Spinal cord (tissue), 10 donors: ENCODE data around the gene STAP2. TPM values are rescaled to one million over a fixed set of nuclear protein-coding genes. Genes with fewer than 3 reads are reported as not detected.

ENCODE experiments used
- DNase-seq, 6 donors: peaks; one replicate each; pipeline versions ENCODE4 v3.0.0 to v3.0.0-alpha.2; 2013 to 2015; ENCODE audit warnings: low spot score in 6 of 6, low read depth in 4 of 6
- H3K27ac ChIP-seq: one replicate; pipeline ENCODE4 v1.5.1; 2013; ENCODE audit warnings: low read depth, low read length, control low read depth
- H3K27me3 ChIP-seq: one replicate; pipeline ENCODE4 v1.6.1; 2013; ENCODE audit warnings: low read length; ENCODE audit not compliant: control insufficient read depth, insufficient read depth
- H3K36me3 ChIP-seq: one replicate; pipeline ENCODE4 v1.6.1; 2013; ENCODE audit warnings: low read length; ENCODE audit not compliant: control insufficient read depth, insufficient read depth
- H3K4me1 ChIP-seq: one replicate; pipeline ENCODE4 v1.6.1; 2013; ENCODE audit warnings: low read length; ENCODE audit not compliant: control insufficient read depth, insufficient read depth
- H3K4me3 ChIP-seq: one replicate; pipeline ENCODE4 v1.5.1; 2013; ENCODE audit warnings: low read depth, low read length, control low read depth
- H3K9me3 ChIP-seq: one replicate; pipeline ENCODE4 v1.6.1; 2013; ENCODE audit warnings: low read length; ENCODE audit not compliant: control insufficient read depth, insufficient read depth
- WGBS: methylation state at CpG from one replicate; pipeline ENCODE4 v1.1.5; 2013; ENCODE audit warnings: missing lambda C conversion rate; ENCODE audit not compliant: insufficient coverage; 5-methylcytosine and 5-hydroxymethylcytosine counted together
- polyA plus RNA-seq, 2 donors: library from polyadenylated mRNA; unstranded; fragments of 120-200 nt; gene quantifications; one replicate each; pipeline ENCODE4 v1.2.1, GENCODE V29; 2013; ENCODE audit not compliant: insufficient read length in 2 of 2
- total RNA-seq, 2 donors: library from RNA; depleted of rRNA in 1 of 2; stranded (reverse); fragments of 120-200 nt in 1 of 2; fragments of >200 nt in 1 of 2; gene quantifications; one replicate each; pipeline versions ENCODE4 v1.2.3 to v1.2.4, GENCODE V29; 2013 to 2014
- donor health status: healthy.

Gene STAP2
- total and polyA plus RNA-seq, 4 donors: 3.2 to 21.9 (median 6.9) TPM

GRCh38 chr19:4328243-4328990 is 10.2 kb downstream of the STAP2 start:
- peak overlapping the region; percentile 16 for H3K27ac ChIP-seq
- H3K36me3 ChIP-seq: peaks cover 13% of the 10 kb centered on the region
- peaks cover 29% of the 10 kb centered on the region for H3K4me1 ChIP-seq
- DNase-seq: peak; percentile 87 to 99 (median 95)
- peak overlapping the region; percentile 74 for H3K4me3 ChIP-seq
- no peaks in the 10 kb centered on the region for H3K9me3 ChIP-seq
- peaks cover 6% of the 10 kb centered on the region for H3K27me3 ChIP-seq
- 0% methylated on average over 41 of the region's 49 CpGs for WGBS

GRCh38 chr19:4327877-4328242 is 10.8 kb downstream of the STAP2 start:
- Histone ChIP-seq H3K27ac (peak overlapping the region; percentile 16), H3K27me3 (peaks cover 6% of the 10 kb centered on the region), H3K4me3 (peak overlapping the region; percentile 28), H3K9me3 (no peaks in the 10 kb centered on the region), H3K36me3 (peaks cover 18% of the 10 kb centered on the region), H3K4me1 (peaks cover 29% of the 10 kb centered on the region)
- no peak for DNase-seq
- 3% methylated on average over 12 of the region's 13 CpGs for WGBS

GRCh38 chr19:4327252-4327876 is 11.3 kb downstream of the STAP2 start:
- Histone ChIP-seq H3K27me3 (peaks cover 6% of the 10 kb centered on the region), H3K36me3 (peaks cover 23% of the 10 kb centered on the region), H3K4me3 (peak overlapping the region; percentile 28), H3K27ac (no peak overlapping the region), H3K4me1 (peaks cover 29% of the 10 kb centered on the region), H3K9me3 (no peaks in the 10 kb centered on the region)
- WGBS: under 1% methylated on average over 28 of the region's 30 CpGs
- DNase-seq: peak in 2 of 6 donors; percentile 71 to 82

GRCh38 chr19:4326837-4327251 is 11.8 kb downstream of the STAP2 start:
- no peaks in the 10 kb centered on the region for H3K9me3 ChIP-seq
- peaks cover 23% of the 10 kb centered on the region for H3K36me3 ChIP-seq
- no peak for DNase-seq
- no peak overlapping the region for H3K27ac ChIP-seq
- 2% methylated on average over 31 of the region's 33 CpGs for WGBS
- H3K4me1 ChIP-seq: peaks cover 29% of the 10 kb centered on the region
- peak overlapping the region; percentile 23 for H3K4me3 ChIP-seq
- H3K27me3 ChIP-seq: peaks cover 6% of the 10 kb centered on the region

- WGBS: 41% methylated on average over 13 of the region's 13 CpGs
- H3K4me1 ChIP-seq: peaks cover 29% of the 10 kb centered on the region
- no peak overlapping the region for H3K27ac ChIP-seq
- H3K4me3 ChIP-seq: no peak overlapping the region
- H3K36me3 ChIP-seq: peaks cover 25% of the 10 kb centered on the region
- DNase-seq: no peak
- H3K27me3 ChIP-seq: peaks cover 6% of the 10 kb centered on the region
- no peaks in the 10 kb centered on the region for H3K9me3 ChIP-seq
Measured at GRCh38 chr19:4326215-4326836, 12.3 kb downstream of the STAP2 start.

- H3K27ac ChIP-seq: no peak overlapping the region
- WGBS: 97% methylated on average over 5 of the region's 12 CpGs
- H3K27me3 ChIP-seq: peaks cover 6% of the 10 kb centered on the region
- H3K9me3 ChIP-seq: peaks cover 1% of the 10 kb centered on the region
- no peak overlapping the region for H3K4me3 ChIP-seq
- peaks cover 34% of the 10 kb centered on the region for H3K36me3 ChIP-seq
- peaks cover 26% of the 10 kb centered on the region for H3K4me1 ChIP-seq
- no peak for DNase-seq
Measured at GRCh38 chr19:4324228-4324627, 14.4 kb downstream of the STAP2 start.

GRCh38 chr19:4323692-4324091 is 14.9 kb downstream of the STAP2 start:
- peaks cover 20% of the 10 kb centered on the region for H3K4me1 ChIP-seq
- no peak for DNase-seq
- peaks cover 39% of the 10 kb centered on the region for H3K36me3 ChIP-seq
- no peak overlapping the region for H3K27ac ChIP-seq
- H3K4me3 ChIP-seq: no peak overlapping the region
- WGBS: 95% methylated on average over 8 of the region's 9 CpGs
- H3K27me3 ChIP-seq: peaks cover 6% of the 10 kb centered on the region
- H3K9me3 ChIP-seq: peaks cover 1% of the 10 kb centered on the region

- 87% methylated on average over 27 of the region's 37 CpGs for WGBS
- no peak overlapping the region for H3K4me3 ChIP-seq
Measured at GRCh38 chr19:4322942-4323665, 15.5 kb downstream of the STAP2 start.

GRCh38 chr19:4320419-4320818 is 18.2 kb downstream of the STAP2 start:
- DNase-seq: no peak
- H3K27me3 ChIP-seq: no peaks in the 10 kb centered on the region
- H3K4me1 ChIP-seq: no peaks in the 10 kb centered on the region
- H3K9me3 ChIP-seq: peaks cover 1% of the 10 kb centered on the region
- WGBS: 100% methylated on average over 2 of the region's 2 CpGs
- peaks cover 68% of the 10 kb centered on the region for H3K36me3 ChIP-seq
- no peak overlapping the region for H3K27ac ChIP-seq
- H3K4me3 ChIP-seq: no peak overlapping the region

More at GRCh38 chr19:4322942-4323665, 15.5 kb downstream of the STAP2 start:
- H3K36me3 ChIP-seq: peaks cover 45% of the 10 kb centered on the region
- no peak overlapping the region for H3K27ac ChIP-seq
- peaks cover 6% of the 10 kb centered on the region for H3K27me3 ChIP-seq
- peaks cover 17% of the 10 kb centered on the region for H3K4me1 ChIP-seq
- H3K9me3 ChIP-seq: peaks cover 1% of the 10 kb centered on the region
- no peak for DNase-seq
